Sigmoid colon (tissue), 7 donors: ENCODE data around the gene LRP1B. TPM values are rescaled to one million over a fixed set of nuclear protein-coding genes. Genes with fewer than 3 reads are reported as not detected.
"Not testable (repeated sequence)": the region's sequence is repeated elsewhere in the genome, so short reads cannot be mapped to it uniquely, and the experiment has no call there.

ENCODE experiments used
- DNase-seq: peaks from one replicate; pipeline ENCODE4 v3.0.0-alpha.2; 2019
- H3K27ac ChIP-seq, 4 donors: fragments of 200-600 bp; sonication (generic); one replicate each; pipeline ENCODE4 v1.5.1; 2016 to 2019; ENCODE audit warnings: mild to moderate bottlenecking in 1 of 4
- H3K27me3 ChIP-seq, 3 donors: fragments of 200-600 bp; sonication (generic); one replicate each; pipeline ENCODE4 v1.5.1; 2019; ENCODE audit warnings: mild to moderate bottlenecking in 1 of 3
- H3K36me3 ChIP-seq, 4 donors: fragments of 200-600 bp; sonication (generic); one replicate each; pipeline ENCODE4 v1.5.1; 2016 to 2019
- H3K4me1 ChIP-seq, 4 donors: fragments of 200-600 bp; sonication (generic); one replicate each; pipeline ENCODE4 v1.5.1; 2017 to 2019
- H3K4me3 ChIP-seq, 4 donors: fragments of 200-600 bp; sonication (generic); one replicate each; pipeline ENCODE4 v1.5.1; 2017 to 2019; ENCODE audit warnings: mild to moderate bottlenecking in 2 of 4, moderate library complexity in 1 of 4
- H3K9me3 ChIP-seq, 4 donors: fragments of 200-600 bp in 3 of 4; sonication (generic) in 3 of 4; one replicate each; pipeline versions ENCODE4 v1.5.1 to v1.6.1; 2013 to 2019
- CTCF ChIP-seq, 4 experiments: fragments of 450-650 bp in 3 of 4; fragments of 200-600 bp in 1 of 4; IDR thresholded peaks; one replicate each; pipeline ENCODE4 v1.5.1; 2016 to 2019; ENCODE audit warnings: antibody characterized with exemption in 4 of 4, mild to moderate bottlenecking in 3 of 4, moderate library complexity in 2 of 4
- EP300 ChIP-seq, 4 donors: sonication (generic); formaldehyde crosslinking; IDR thresholded peaks; one replicate each; pipeline ENCODE4 v1.6.1; 2017; ENCODE audit warnings: antibody characterized with exemption in 4 of 4
- POLR2A ChIP-seq, 2 donors: fragments of 450-650 bp; IDR thresholded peaks; one replicate each; pipeline ENCODE4 v1.6.1; 2016; ENCODE audit warnings: antibody characterized with exemption in 2 of 2, mild to moderate bottlenecking in 2 of 2, moderate library complexity in 2 of 2
- POLR2AphosphoS5 ChIP-seq, 4 donors: sonication (generic); formaldehyde crosslinking; IDR thresholded peaks; one replicate each; pipeline ENCODE4 v1.6.1; 2017; ENCODE audit warnings: antibody characterized with exemption in 4 of 4
- WGBS, 2 donors: extraction: QIAGEN DNeasy Blood & Tissue Kit; methylation state at CpG; one replicate each; pipeline ENCODE4 v1.1.7; 2013; 5-methylcytosine and 5-hydroxymethylcytosine counted together
- intact Hi-C: fragments of 100-400 bp; cut with DNase I; formaldehyde crosslinking; loops from one replicate; pipeline ENCODE4 v1.15.1; 2023
- polyA plus RNA-seq, 3 donors: library from polyadenylated mRNA; stranded (reverse); fragments of 200-250 nt; gene quantifications; one replicate each; pipeline ENCODE4 v1.2.3, GENCODE V29; 2013
- total RNA-seq, 4 donors: library from RNA; depleted of rRNA; stranded (reverse); fragments of >200 nt; gene quantifications; one replicate each; pipeline ENCODE4 v1.1.0, GENCODE V29; 2016
- donor health status: healthy with polysubstance abuse.
- donor health status: Bipolar disorder and iron deficiency.
- donor health status: healthy.

The LRP1B gene
- total and polyA plus RNA-seq, 7 donors: 0.06 to 5.1 (median 2.0) TPM; not detected in 1

GRCh38 chr2:140424471-140424870 lies 1706.3 kb downstream of the LRP1B start:
- Histone ChIP-seq H3K36me3 (no peaks in the 10 kb centered on the region), H3K27me3 (no peaks in the 10 kb centered on the region), H3K27ac (no peak overlapping the region), H3K4me3 (no peak overlapping the region), H3K9me3 (no peaks in the 10 kb centered on the region), H3K4me1 (no peaks in the 10 kb centered on the region)
- WGBS, 2 donors: 51 to 71% methylated on average over 2 of the region's 2 CpGs
- DNase-seq: no peak
- TF ChIP-seq EP300 (IDR thresholded peaks at IDR 0.05) (no peak), POLR2A (IDR thresholded peaks at IDR 0.05) (no peak), POLR2AphosphoS5 (IDR thresholded peaks at IDR 0.05) (no peak), CTCF (IDR thresholded peaks at IDR 0.05) (no peak)
- intact Hi-C loops: no loop called here

- WGBS, 2 donors: 77 to 90% methylated on average over 7 of the region's 7 CpGs
- H3K4me3 ChIP-seq: no peak overlapping the region
Observed at GRCh38 chr2:140422759-140423158, 1708.1 kb downstream of the LRP1B start.

GRCh38 chr2:140417504-140417903 lies 1713.3 kb downstream of the LRP1B start:
- Histone ChIP-seq H3K4me1 (no peaks in the 10 kb centered on the region), H3K9me3 (no peaks in the 10 kb centered on the region), H3K4me3 (no peak overlapping the region), H3K27ac (no peak overlapping the region), H3K36me3 (no peaks in the 10 kb centered on the region), H3K27me3 (no peaks in the 10 kb centered on the region)
- DNase-seq: no peak
- TF ChIP-seq POLR2A (IDR thresholded peaks at IDR 0.05) (no peak), POLR2AphosphoS5 (IDR thresholded peaks at IDR 0.05) (no peak), EP300 (IDR thresholded peaks at IDR 0.05) (no peak), CTCF (IDR thresholded peaks at IDR 0.05) (no peak)
- intact Hi-C loops: no loop called here
- WGBS, 2 donors: 85 to 91% methylated on average over 3 of the region's 3 CpGs

More at GRCh38 chr2:140422759-140423158, 1708.1 kb downstream of the LRP1B start:
- H3K9me3 ChIP-seq: no peaks in the 10 kb centered on the region
- TF ChIP-seq POLR2AphosphoS5 (IDR thresholded peaks at IDR 0.05) (no peak), CTCF (IDR thresholded peaks at IDR 0.05) (no peak), POLR2A (IDR thresholded peaks at IDR 0.05) (no peak), EP300 (IDR thresholded peaks at IDR 0.05) (no peak)
- intact Hi-C loops: no loop called here
- no peaks in the 10 kb centered on the region for H3K27me3 ChIP-seq
- no peak for DNase-seq
- no peaks in the 10 kb centered on the region for H3K36me3 ChIP-seq
- no peak overlapping the region for H3K27ac ChIP-seq
- no peaks in the 10 kb centered on the region for H3K4me1 ChIP-seq

GRCh38 chr2:140416577-140416976 lies 1714.2 kb downstream of the LRP1B start:
- no peaks in the 10 kb centered on the region for H3K9me3 ChIP-seq
- no peak overlapping the region for H3K27ac ChIP-seq
- TF ChIP-seq POLR2AphosphoS5 (IDR thresholded peaks at IDR 0.05): no peak
- no peak for TF ChIP-seq EP300 (IDR thresholded peaks at IDR 0.05)
- TF ChIP-seq CTCF (IDR thresholded peaks at IDR 0.05): no peak
- no peak for TF ChIP-seq POLR2A (IDR thresholded peaks at IDR 0.05)
- DNase-seq: no peak
- no peaks in the 10 kb centered on the region for H3K36me3 ChIP-seq
- 78 to 81% methylated on average over 1 of the region's 1 CpG for WGBS, 2 donors
- no peaks in the 10 kb centered on the region for H3K4me1 ChIP-seq
- no peaks in the 10 kb centered on the region for H3K27me3 ChIP-seq
- intact Hi-C loops: no loop called here
- no peak overlapping the region for H3K4me3 ChIP-seq

GRCh38 chr2:140415035-140415434 lies 1715.8 kb downstream of the LRP1B start:
- H3K27ac ChIP-seq, H3K4me1 ChIP-seq, H3K36me3 ChIP-seq, intact Hi-C loops, H3K4me3 ChIP-seq, H3K27me3 ChIP-seq, H3K9me3 ChIP-seq, DNase-seq: not testable (repeated sequence)
- 25 to 41% methylated on average over 4 of the region's 4 CpGs for WGBS, 2 donors
